ENCODE measurements around the gene LYPD6B.

The LYPD6B gene

GRCh38 chr2:149061133-149061745 is 22.7 kb downstream of the LYPD6B start:
- Histone ChIP-seq H3K27ac (ENCODE audit: low read depth, low read length, poor library complexity, severe bottlenecking) (no peak overlapping the region), H4K20me1 (ENCODE audit: insufficient read depth, low read length) (no peaks in the 10 kb centered on the region), H3K4me2 (ENCODE audit: low read length) (no peak overlapping the region), H3K9me2 (ENCODE audit: low read depth, low read length) (no peaks in the 10 kb centered on the region), H3K9me3 (ENCODE audit: low read length) (no peaks in the 10 kb centered on the region), H3F3A (ENCODE audit: insufficient read depth, low read length) (no peaks in the 10 kb centered on the region), H3K4me3 (ENCODE audit: low read depth, low read length, poor library complexity, severe bottlenecking) (no peak overlapping the region), H3K4me1 (ENCODE audit: insufficient read depth, low read length, severe bottlenecking) (no peaks in the 10 kb centered on the region), H3K79me2 (ENCODE audit: insufficient read depth, low read length) (no peaks in the 10 kb centered on the region), H3K9ac (ENCODE audit: low read length) (no peak overlapping the region), H2AFZ (ENCODE audit: low read length) (no peak overlapping the region), H3K27me3 (ENCODE audit: insufficient read depth, low read length) (no peaks in the 10 kb centered on the region), H3K36me3 (ENCODE audit: insufficient read depth, low read length) (no peaks in the 10 kb centered on the region)
- TF ChIP-seq CTCF (IDR thresholded peaks at IDR 0.05; ENCODE audit: low read length) (no peak), EZH2 (IDR thresholded peaks at IDR 0.05; ENCODE audit: borderline replicate concordance, low read length) (no peak)

GRCh38 chr2:149062531-149062930 is 24.0 kb downstream of the LYPD6B start:
- no peak overlapping the region for H3K9ac ChIP-seq (ENCODE audit: low read length)
- no peak overlapping the region for H3K27ac ChIP-seq (ENCODE audit: low read depth, low read length, poor library complexity, severe bottlenecking)
- no peaks in the 10 kb centered on the region for H3K9me2 ChIP-seq (ENCODE audit: low read depth, low read length)
- H3K36me3 ChIP-seq (ENCODE audit: insufficient read depth, low read length), result no peaks in the 10 kb centered on the region
- H3K4me2 ChIP-seq (ENCODE audit: low read length), result no peak overlapping the region
- H4K20me1 ChIP-seq (ENCODE audit: insufficient read depth, low read length), result no peaks in the 10 kb centered on the region
- no peaks in the 10 kb centered on the region for H3K27me3 ChIP-seq (ENCODE audit: insufficient read depth, low read length)
- no peaks in the 10 kb centered on the region for H3K9me3 ChIP-seq (ENCODE audit: low read length)
- H3K4me1 ChIP-seq (ENCODE audit: insufficient read depth, low read length, severe bottlenecking), result no peaks in the 10 kb centered on the region
- H3K79me2 ChIP-seq (ENCODE audit: insufficient read depth, low read length), result no peaks in the 10 kb centered on the region
- no peak overlapping the region for H2AFZ ChIP-seq (ENCODE audit: low read length)
- no peaks in the 10 kb centered on the region for H3F3A ChIP-seq (ENCODE audit: insufficient read depth, low read length)
- TF ChIP-seq EZH2 (IDR thresholded peaks at IDR 0.05; ENCODE audit: borderline replicate concordance, low read length) (no peak), CTCF (IDR thresholded peaks at IDR 0.05; ENCODE audit: low read length) (no peak)
- no peak overlapping the region for H3K4me3 ChIP-seq (ENCODE audit: low read depth, low read length, poor library complexity, severe bottlenecking)

- Histone ChIP-seq H3K9me3 (ENCODE audit: low read length) (no peaks in the 10 kb centered on the region), H3K4me3 (ENCODE audit: low read depth, low read length, poor library complexity, severe bottlenecking) (no peak overlapping the region), H3K9ac (ENCODE audit: low read length) (no peak overlapping the region), H3K4me2 (ENCODE audit: low read length) (no peak overlapping the region), H3K79me2 (ENCODE audit: insufficient read depth, low read length) (no peaks in the 10 kb centered on the region), H3K4me1 (ENCODE audit: insufficient read depth, low read length, severe bottlenecking) (no peaks in the 10 kb centered on the region), H3F3A (ENCODE audit: insufficient read depth, low read length) (no peaks in the 10 kb centered on the region), H3K27ac (ENCODE audit: low read depth, low read length, poor library complexity, severe bottlenecking) (no peak overlapping the region), H3K9me2 (ENCODE audit: low read depth, low read length) (no peaks in the 10 kb centered on the region), H3K36me3 (ENCODE audit: insufficient read depth, low read length) (no peaks in the 10 kb centered on the region), H3K27me3 (ENCODE audit: insufficient read depth, low read length) (no peaks in the 10 kb centered on the region), H4K20me1 (ENCODE audit: insufficient read depth, low read length) (no peaks in the 10 kb centered on the region), H2AFZ (ENCODE audit: low read length) (no peak overlapping the region)
- TF ChIP-seq EZH2 (IDR thresholded peaks at IDR 0.05; ENCODE audit: borderline replicate concordance, low read length) (no peak), CTCF (IDR thresholded peaks at IDR 0.05; ENCODE audit: low read length) (no peak)
These were observed 24.7 kb downstream of the LYPD6B start for GRCh38 chr2:149063177-149063576.

All from OCI-LY1 (cell line).